Right forelimb (tissue), 1 donor: ENCODE measurements around the gene SKI.
"Not testable (repeated sequence)": the region's sequence is repeated elsewhere in the genome, so short reads cannot be mapped to it uniquely, and the experiment has no call there.

Experiments used
- DNase-seq: peaks from one replicate; pipeline ENCODE4 v3.0.0-alpha.2; 2018

Gene SKI

GRCh38 chr1:2279817-2280216 lies 51.7 kb downstream of the SKI start:
- no peak for DNase-seq

- no peak for DNase-seq
Observed at GRCh38 chr1:2282556-2283270, 54.6 kb downstream of the SKI start.

- no peak for DNase-seq
Observed at GRCh38 chr1:2283371-2283990, 55.4 kb downstream of the SKI start.

- no peak for DNase-seq
Observed at GRCh38 chr1:2283991-2284895, 56.1 kb downstream of the SKI start.

- DNase-seq: no peak
Observed at GRCh38 chr1:2284932-2285331, 56.8 kb downstream of the SKI start.

- DNase-seq: no peak
Observed at GRCh38 chr1:2286923-2287322, 58.8 kb downstream of the SKI start.

- no peak for DNase-seq
Observed at GRCh38 chr1:2287649-2288048, 59.5 kb downstream of the SKI start.

- no peak for DNase-seq
Observed at GRCh38 chr1:2288311-2288710, 60.2 kb downstream of the SKI start.

- DNase-seq: no peak
Observed at GRCh38 chr1:2288816-2289536, 60.9 kb downstream of the SKI start.

GRCh38 chr1:2289607-2290006 lies 61.5 kb downstream of the SKI start:
- DNase-seq: no peak

GRCh38 chr1:2290171-2290578 lies 62.1 kb downstream of the SKI start:
- DNase-seq: no peak

- peak; percentile 81 for DNase-seq
Observed at GRCh38 chr1:2290595-2291510, 62.7 kb downstream of the SKI start.

GRCh38 chr1:2291577-2291976 lies 63.5 kb downstream of the SKI start:
- no peak for DNase-seq

GRCh38 chr1:2292725-2293450 lies 64.8 kb downstream of the SKI start:
- DNase-seq: no peak

GRCh38 chr1:2294033-2294724 lies 66.1 kb downstream of the SKI start:
- DNase-seq: no peak

GRCh38 chr1:2294725-2295078 lies 66.6 kb downstream of the SKI start:
- DNase-seq: no peak

- no peak for DNase-seq
Observed at GRCh38 chr1:2295526-2295925, 67.4 kb downstream of the SKI start.

- DNase-seq: not testable (repeated sequence)
Observed at GRCh38 chr1:2296211-2296610, 68.1 kb downstream of the SKI start.

- no peak for DNase-seq
Observed at GRCh38 chr1:2296614-2297013, 68.5 kb downstream of the SKI start.

- DNase-seq: no peak
Observed at GRCh38 chr1:2297246-2298011, 69.3 kb downstream of the SKI start.
